Subcutaneous adipose tissue (tissue), 4 donors: Measurements from ENCODE around the gene USP25. TPM values are rescaled to one million over a fixed set of nuclear protein-coding genes. Genes with fewer than 3 reads are reported as not detected.

Source experiments
- CTCF ChIP-seq: fragments of 450-650 bp; IDR thresholded peaks from one replicate; pipeline ENCODE4 v1.5.1; 2016; ENCODE audit warnings: low read depth, mild to moderate bottlenecking, control low read depth, antibody characterized with exemption, moderate library complexity
- total RNA-seq, 4 donors: library from RNA; depleted of rRNA; stranded (reverse); fragments of >200 nt; gene quantifications; one replicate each; pipeline ENCODE4 v1.1.0, GENCODE V29; 2016

The USP25 gene
- 10 to 100 TPM; 61.9 to 93.9 (median 72.8) TPM for total RNA-seq

- no peak for TF ChIP-seq CTCF
These were observed at the start of gene USP25 for GRCh38 chr21:15729674-15730483. TSS of gene USP25 (plus strand) at chr21:15729982. CDS start at chr21:15730394, 412 bp downstream.

GRCh38 chr21:15682186-15682895 is 47.4 kb upstream of the USP25 start:
- TF ChIP-seq CTCF = no peak

- TF ChIP-seq CTCF = no peak
These were observed 46.8 kb upstream of the USP25 start for GRCh38 chr21:15682977-15683376.

- no peak for TF ChIP-seq CTCF
These were observed 43.3 kb upstream of the USP25 start for GRCh38 chr21:15686506-15686905.

- no peak for TF ChIP-seq CTCF
These were observed 42.6 kb upstream of the USP25 start for GRCh38 chr21:15687208-15687607.

GRCh38 chr21:15688016-15688415 is 41.8 kb upstream of the USP25 start:
- no peak for TF ChIP-seq CTCF

GRCh38 chr21:15688809-15689208 is 41.0 kb upstream of the USP25 start:
- TF ChIP-seq CTCF = no peak
